Adrenal gland (tissue), 12 donors: ENCODE data around the gene ZIC4. TPM values are rescaled to one million over a fixed set of nuclear protein-coding genes. Genes with fewer than 3 reads are reported as not detected.

ENCODE experiments used
- DNase-seq, 7 donors: peaks; one replicate each; pipeline ENCODE4 v3.0.0-alpha.2; 2019 to 2020
- H3K27ac ChIP-seq, 5 donors: fragments of 200-600 bp; sonication (generic) in 4 of 5; 1 replicate in 3 of 5; 2 replicates in 2 of 5; pipeline versions ENCODE4 v1.5.1 to v1.8.0; 2016 to 2020; ENCODE audit warnings: mild to moderate bottlenecking in 1 of 5
- H3K27me3 ChIP-seq: fragments of 200-600 bp; 2 replicates; pipeline ENCODE4 v1.8.0; 2021
- H3K36me3 ChIP-seq, 2 donors: fragments of 200-600 bp; replicated peaks in 1 of 2; 1 replicate in 1 of 2; 2 replicates in 1 of 2; pipeline versions ENCODE4 v1.5.1 to v1.8.0; 2018 to 2022
- H3K4me1 ChIP-seq, 2 donors: fragments of 200-600 bp; replicated peaks in 1 of 2; 1 replicate in 1 of 2; 2 replicates in 1 of 2; pipeline versions ENCODE4 v1.5.1 to v1.8.0; 2018 to 2021
- H3K4me3 ChIP-seq, 4 donors: fragments of 200-600 bp; sonication (generic) in 3 of 4; one replicate each; pipeline ENCODE4 v1.5.1; 2016 to 2018
- H3K9me3 ChIP-seq, 3 donors: fragments of 200-600 bp; sonication (generic) in 1 of 3; replicated peaks in 1 of 3; 1 replicate in 2 of 3; 2 replicates in 1 of 3; pipeline versions ENCODE4 v1.5.1 to v1.8.0; 2016 to 2021
- CTCF ChIP-seq, 6 experiments: fragments of 450-650 bp in 4 of 6; fragments of 200-600 bp in 2 of 6; sonication (generic) in 1 of 6; IDR thresholded peaks; 1 replicate in 5 of 6; 2 replicates in 1 of 6; pipeline versions ENCODE4 v1.5.1 to v1.8.0; 2016 to 2021; ENCODE audit warnings: antibody characterized with exemption in 6 of 6, mild to moderate bottlenecking in 2 of 6, moderate library complexity in 1 of 6
- POLR2A ChIP-seq, 2 donors: fragments of 450-650 bp; IDR thresholded peaks; one replicate each; pipeline ENCODE4 v1.6.1; 2017; ENCODE audit warnings: antibody characterized with exemption in 2 of 2, mild to moderate bottlenecking in 2 of 2, moderate library complexity in 1 of 2
- WGBS, 4 donors: extraction: QIAGEN DNeasy Blood & Tissue Kit in 2 of 4; methylation state at CpG; one replicate each; pipeline versions ENCODE4 v1.1.5 to v1.1.7; 2013 to 2017; 5-methylcytosine and 5-hydroxymethylcytosine counted together
- intact Hi-C, 2 donors: fragments of 100-400 bp; cut with DNase I; formaldehyde crosslinking; loops; one replicate each; pipeline versions ENCODE4 v1.14.1 to v1.15.0; 2022 to 2023
- polyA plus RNA-seq, 3 donors: library from polyadenylated mRNA; stranded (reverse); fragments of 200-250 nt in 2 of 3; fragments of 350-450 nt in 1 of 3; fragmentation: Illumina TruSeq in 1 of 3; extraction: RNeasy Lipid Tissue Mini Kit (QIAGEN cat#74804) in 1 of 3; gene quantifications; one replicate each; pipeline ENCODE4 v1.2.3, GENCODE V29; 2013 to 2014
- total RNA-seq, 9 donors: library from RNA; depleted of rRNA in 4 of 9; stranded (reverse); fragments of >200 nt in 4 of 9; fragments of 120-200 nt in 1 of 9; fragmentation: NEBNext Ultra II Directional in 1 of 9; extraction: Animal tissue kit (Norgen Biotek cat#: 25700) in 1 of 9; gene quantifications; one replicate each; pipeline versions ENCODE4 v1.1.0 to v1.2.4, GENCODE V29; 2013 to 2023
- donor health status: healthy with polysubstance abuse.
- donor health status: Bipolar disorder and iron deficiency.
- donor health status: DM: yes; HTN: yes; CAD: no.
- donor health status: DM: no; HTN: no; CAD: no.
- donor health status: DM: no; HTN: no; CAD: no.
- donor health status: DM: yes; HTN: yes; CAD: no.

The ZIC4 gene
- total and polyA plus RNA-seq, 12 donors, result 0.07 TPM; not detected in 11

GRCh38 chr3:147397155-147397874, 9.0 kb downstream of the ZIC4 start:
- no peak overlapping the region for H3K27ac ChIP-seq
- intact Hi-C loops, result no loop called here
- 3 to 7% (median 5%) methylated on average over 28 to 34 of the region's 34 CpGs for WGBS, 4 donors
- H3K27me3 ChIP-seq, result peaks cover 89% of the 10 kb centered on the region
- H3K36me3 ChIP-seq, result no peaks in the 10 kb centered on the region
- H3K4me1 ChIP-seq, result peaks cover 0 to 7% of the 10 kb centered on the region in 2 donors
- no peak for TF ChIP-seq CTCF (IDR thresholded peaks at IDR 0.05)
- no peak for DNase-seq
- no peak overlapping the region for H3K4me3 ChIP-seq
- H3K9me3 ChIP-seq, result no peaks in the 10 kb centered on the region

GRCh38 chr3:147396712-147397046, 9.7 kb downstream of the ZIC4 start:
- intact Hi-C loops, result no loop called here
- Histone ChIP-seq H3K36me3 (no peaks in the 10 kb centered on the region), H3K27ac (no peak overlapping the region), H3K4me1 (peaks cover 0 to 7% of the 10 kb centered on the region in 2 donors), H3K4me3 (no peak overlapping the region), H3K9me3 (no peaks in the 10 kb centered on the region), H3K27me3 (peaks cover 89% of the 10 kb centered on the region)
- TF ChIP-seq CTCF (IDR thresholded peaks at IDR 0.05) (no peak), POLR2A (IDR thresholded peaks at IDR 0.05) (no peak)
- WGBS, 4 donors, result 6 to 12% (median 7%) methylated on average over 12 to 17 of the region's 17 CpGs
- DNase-seq, result no peak

DNA sequence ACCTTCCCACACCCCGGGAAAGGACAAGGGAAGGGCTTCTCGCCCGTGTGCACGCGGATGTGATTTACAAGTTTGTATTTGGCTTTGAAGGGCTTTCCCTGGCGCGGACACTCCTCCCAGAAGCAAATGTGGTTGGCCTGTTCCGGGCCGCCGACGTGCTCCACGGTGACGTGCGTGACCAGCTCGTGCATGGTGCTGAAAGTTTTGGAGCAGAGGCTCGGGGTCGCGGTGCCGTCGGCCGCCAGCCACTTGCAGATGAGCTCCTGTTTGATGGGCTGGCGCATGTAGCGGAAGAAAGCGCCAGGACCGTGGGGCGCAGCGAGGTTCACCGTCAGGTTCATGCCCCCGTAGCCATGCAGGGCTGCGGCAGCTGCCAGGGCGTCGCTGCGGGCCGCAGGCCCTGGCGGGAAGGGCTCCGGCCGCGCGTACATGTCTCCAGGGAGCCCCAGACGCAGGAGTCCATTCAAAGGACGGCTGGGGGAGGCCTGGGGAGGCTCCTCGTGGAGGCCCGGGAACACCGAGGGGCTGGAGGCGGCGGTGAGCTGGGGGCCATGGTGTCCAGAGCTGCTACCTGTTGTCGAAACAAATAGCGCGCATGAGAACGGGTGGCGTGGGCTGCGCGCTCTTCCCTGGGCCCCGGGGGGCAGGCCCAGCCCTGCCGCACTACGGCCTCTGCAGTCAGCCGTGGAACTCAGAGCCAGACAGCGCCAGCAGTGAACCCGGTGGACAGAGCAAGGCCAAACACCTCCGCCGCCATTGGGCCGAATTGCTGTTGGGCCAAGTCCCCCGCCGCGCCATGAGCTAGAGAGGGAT, 10.2 kb downstream of the ZIC4 start:
- no peak overlapping the region for H3K4me3 ChIP-seq
- no peaks in the 10 kb centered on the region for H3K36me3 ChIP-seq
- TF ChIP-seq CTCF (IDR thresholded peaks at IDR 0.05) (no peak), POLR2A (IDR thresholded peaks at IDR 0.05) (no peak)
- no peaks in the 10 kb centered on the region for H3K9me3 ChIP-seq
- no peak overlapping the region for H3K27ac ChIP-seq
- intact Hi-C loops, result no loop called here
- 1 to 6% (median 6%) methylated on average over 22 to 65 of the region's 65 CpGs for WGBS, 4 donors
- DNase-seq, result no peak
- H3K27me3 ChIP-seq, result peaks cover 91% of the 10 kb centered on the region
- peaks cover 0 to 7% of the 10 kb centered on the region in 2 donors for H3K4me1 ChIP-seq

- DNase-seq, result no peak
- H3K27ac ChIP-seq, result no peak overlapping the region
- no peak for TF ChIP-seq POLR2A (IDR thresholded peaks at IDR 0.05)
- no peak for TF ChIP-seq CTCF (IDR thresholded peaks at IDR 0.05)
- H3K27me3 ChIP-seq, result peaks cover 92% of the 10 kb centered on the region
- H3K4me3 ChIP-seq, result no peak overlapping the region
- WGBS, 4 donors, result 17 to 35% (median 19%) methylated on average over 5 of the region's 5 CpGs
- H3K4me1 ChIP-seq, result peaks cover 0 to 7% of the 10 kb centered on the region in 2 donors
- intact Hi-C loops, result no loop called here
- no peaks in the 10 kb centered on the region for H3K9me3 ChIP-seq
- H3K36me3 ChIP-seq, result no peaks in the 10 kb centered on the region
These were observed 11.5 kb downstream of the ZIC4 start for GRCh38 chr3:147394884-147395225.
